ENCODE data around the gene LAMA2.

Gene LAMA2

GRCh38 chr6:129233458-129234134, 350.7 kb downstream of the LAMA2 start:
- no peak for FAIRE-seq

GRCh38 chr6:129235167-129236000, 352.4 kb downstream of the LAMA2 start:
- FAIRE-seq = no peak

GRCh38 chr6:129236001-129236517, 353.1 kb downstream of the LAMA2 start:
- FAIRE-seq = no peak

- FAIRE-seq = no peak
These were observed 356.1 kb downstream of the LAMA2 start for GRCh38 chr6:129238991-129239390.

GRCh38 chr6:129239825-129240491, 357.0 kb downstream of the LAMA2 start:
- no peak for FAIRE-seq

GRCh38 chr6:129240492-129240853, 357.5 kb downstream of the LAMA2 start:
- no peak for FAIRE-seq

GRCh38 chr6:129242546-129242945, 359.6 kb downstream of the LAMA2 start:
- no peak for FAIRE-seq

- no peak for FAIRE-seq
These were observed 360.4 kb downstream of the LAMA2 start for GRCh38 chr6:129243377-129243776.

- FAIRE-seq = no peak
These were observed 366.0 kb downstream of the LAMA2 start for GRCh38 chr6:129248946-129249345.

GRCh38 chr6:129251669-129252376, 368.9 kb downstream of the LAMA2 start:
- no peak for FAIRE-seq

- no peak for FAIRE-seq
These were observed 369.6 kb downstream of the LAMA2 start for GRCh38 chr6:129252377-129253071.

- FAIRE-seq = no peak
These were observed 370.3 kb downstream of the LAMA2 start for GRCh38 chr6:129253242-129253641.

GRCh38 chr6:129253727-129254126, 370.8 kb downstream of the LAMA2 start:
- no peak for FAIRE-seq

- FAIRE-seq = no peak
These were observed 374.3 kb downstream of the LAMA2 start for GRCh38 chr6:129257196-129257595.

- FAIRE-seq = no peak
These were observed 379.7 kb downstream of the LAMA2 start for GRCh38 chr6:129262661-129263060.

GRCh38 chr6:129263176-129263575, 380.2 kb downstream of the LAMA2 start:
- FAIRE-seq = no peak

- no peak for FAIRE-seq
These were observed 381.6 kb downstream of the LAMA2 start for GRCh38 chr6:129264480-129265045.

GRCh38 chr6:129267028-129267427, 384.1 kb downstream of the LAMA2 start:
- FAIRE-seq = no peak

GRCh38 chr6:129269076-129269475, 386.1 kb downstream of the LAMA2 start:
- FAIRE-seq = no peak

- FAIRE-seq = no peak
These were observed 387.0 kb downstream of the LAMA2 start for GRCh38 chr6:129269891-129270290.

- FAIRE-seq = no peak
These were observed 387.5 kb downstream of the LAMA2 start for GRCh38 chr6:129270450-129270849.

GRCh38 chr6:129273161-129273560, 390.2 kb downstream of the LAMA2 start:
- no peak for FAIRE-seq

Data from TTC549 (cell line).